H1 (cell line): ENCODE results near the gene SLC30A10. TPM values are rescaled to one million over a fixed set of nuclear protein-coding genes. Genes with fewer than 3 reads are reported as not detected.

Experiments used
- MAFK ChIP-seq: IDR thresholded peaks from 2 replicates; pipeline ENCODE4 v1.6.1; 2012; ENCODE audit warnings: low read depth, mild to moderate bottlenecking, improper control_type of control experiment, low read length
- polyA plus RNA-seq, 7 experiments: library from polyadenylated mRNA; depleted of rRNA in 3 of 7; stranded (reverse) in 5 of 7; unstranded in 2 of 7; fragments of >200 nt in 5 of 7; fragments of 200-250 nt in 2 of 7; gene quantifications; 1 replicate in 5 of 7; 2 replicates in 1 of 7; 4 replicates in 1 of 7; pipeline versions ENCODE4 v1.2.1 to v1.2.3, GENCODE V29; 2011 to 2013; ENCODE audit warnings: missing spikeins in 2 of 7, mixed read lengths in 2 of 7
- total RNA-seq: library from RNA; stranded (reverse); fragmentation: NEBNext Ultra II Directional; extraction: Animal tissue kit (Norgen Biotek cat#: 25700); gene quantifications from 2 replicates; pipeline ENCODE4 v1.2.1, GENCODE V29; 2021

The SLC30A10 gene
- total and polyA plus RNA-seq, 2 of the 8 experiments (the other 6 are each of a cell fraction or from before 2014, with no cell fraction given), result 0.23 to 0.61 TPM

DNA sequence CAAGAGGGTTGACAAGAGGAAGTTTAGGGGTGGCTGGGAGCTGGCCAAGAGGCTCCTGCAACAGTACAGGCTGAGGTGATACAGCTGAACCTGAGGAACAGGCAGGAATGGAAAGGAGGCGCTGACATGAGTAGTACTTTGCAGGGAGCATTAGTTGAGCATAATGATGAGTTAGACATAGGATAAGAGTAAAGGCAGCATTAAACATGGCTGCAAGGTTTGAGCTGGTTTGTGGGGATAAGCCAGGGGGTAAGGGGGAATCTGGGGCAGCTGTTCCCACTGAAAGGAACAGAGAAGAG lies 20.6 kb downstream of the SLC30A10 start (continued):
- no peak for TF ChIP-seq MAFK
